HG03108 (cell line): ENCODE data around the gene ATP6V1B1.
"Not testable (repeated sequence)": the region's sequence is repeated elsewhere in the genome, so short reads cannot be mapped to it uniquely, and the experiment has no call there.

Source experiments
- ATAC-seq: cut with Tn5 transposase; IDR thresholded peaks from one replicate; pipeline ENCODE4 v1.9.1; 2021; ENCODE audit warnings: moderate library complexity; ENCODE audit not compliant: unreplicated experiment

Gene ATP6V1B1

GRCh38 chr2:71004857-71005256, 69.2 kb downstream of the ATP6V1B1 start:
- no peak for ATAC-seq

GRCh38 chr2:71005271-71006202, 69.8 kb downstream of the ATP6V1B1 start:
- no peak for ATAC-seq

GRCh38 chr2:71006323-71006722, 70.6 kb downstream of the ATP6V1B1 start:
- no peak for ATAC-seq

GRCh38 chr2:71006955-71007799, 71.5 kb downstream of the ATP6V1B1 start:
- no peak for ATAC-seq

- ATAC-seq, result no peak
These were observed 72.6 kb downstream of the ATP6V1B1 start for GRCh38 chr2:71008342-71008741.

GRCh38 chr2:71011786-71012185, 76.1 kb downstream of the ATP6V1B1 start:
- not testable (repeated sequence) for ATAC-seq
